Pulmonary artery endothelial cell (primary cell): Measurements from ENCODE around the gene PLPP1. TPM values are rescaled to one million over a fixed set of nuclear protein-coding genes. Genes with fewer than 3 reads are reported as not detected.

ENCODE experiments used
- DNase-seq: peaks from one replicate; pipeline ENCODE4 v3.0.0-alpha.2; 2011; ENCODE audit warnings: low read depth, low spot score
- total RNA-seq: library from RNA; depleted of rRNA; stranded (reverse); fragments of >200 nt; gene quantifications from 2 replicates; pipeline ENCODE4 v1.2.3, GENCODE V29; 2014

The PLPP1 gene
- total RNA-seq, 1 donor from 2014 or later: 13.9 TPM

GRCh38 chr5:55450050-55450765 is 84.6 kb downstream of the PLPP1 start:
- no peak for DNase-seq

- DNase-seq: no peak
These were observed 88.0 kb downstream of the PLPP1 start for GRCh38 chr5:55446640-55447351.

- no peak for DNase-seq
These were observed 89.0 kb downstream of the PLPP1 start for GRCh38 chr5:55445791-55446190.

GRCh38 chr5:55441954-55442353 is 92.8 kb downstream of the PLPP1 start:
- no peak for DNase-seq

GRCh38 chr5:55441107-55441771 is 93.5 kb downstream of the PLPP1 start:
- no peak for DNase-seq

GRCh38 chr5:55440188-55440646 is 94.5 kb downstream of the PLPP1 start:
- DNase-seq: no peak

GRCh38 chr5:55438998-55439397 is 95.8 kb downstream of the PLPP1 start:
- DNase-seq: no peak

- DNase-seq: no peak
These were observed 96.9 kb downstream of the PLPP1 start for GRCh38 chr5:55437859-55438206.

GRCh38 chr5:55437452-55437851 is 97.3 kb downstream of the PLPP1 start:
- no peak for DNase-seq

GRCh38 chr5:55432549-55432948 is 102.2 kb downstream of the PLPP1 start:
- DNase-seq: no peak

- DNase-seq: no peak
These were observed 105.0 kb downstream of the PLPP1 start for GRCh38 chr5:55429613-55430253.

GRCh38 chr5:55429221-55429612 is 105.5 kb downstream of the PLPP1 start:
- DNase-seq: no peak

- DNase-seq: no peak
These were observed 107.6 kb downstream of the PLPP1 start for GRCh38 chr5:55427157-55427556.

GRCh38 chr5:55426455-55426854 is 108.3 kb downstream of the PLPP1 start:
- no peak for DNase-seq

GRCh38 chr5:55421074-55421529 is 113.7 kb downstream of the PLPP1 start:
- DNase-seq: no peak

- no peak for DNase-seq
These were observed 115.5 kb downstream of the PLPP1 start for GRCh38 chr5:55418994-55419968.

- no peak for DNase-seq
These were observed 118.5 kb downstream of the PLPP1 start for GRCh38 chr5:55416306-55416705.

- no peak for DNase-seq
These were observed 119.7 kb downstream of the PLPP1 start for GRCh38 chr5:55415071-55415470.

GRCh38 chr5:55413644-55414043 is 121.1 kb downstream of the PLPP1 start:
- no peak for DNase-seq

GRCh38 chr5:55411876-55412275 is 122.9 kb downstream of the PLPP1 start:
- DNase-seq: no peak

GRCh38 chr5:55410845-55411244 is 123.9 kb downstream of the PLPP1 start:
- no peak for DNase-seq
